Adrenal gland (tissue), 12 donors: Measurements from ENCODE around the gene CACNG1. TPM values are rescaled to one million over a fixed set of nuclear protein-coding genes. Genes with fewer than 3 reads are reported as not detected.

Experiments
- DNase-seq, 7 donors: peaks; one replicate each; pipeline ENCODE4 v3.0.0-alpha.2; 2019 to 2020
- H3K27ac ChIP-seq, 5 donors: fragments of 200-600 bp; sonication (generic) in 4 of 5; 1 replicate in 3 of 5; 2 replicates in 2 of 5; pipeline versions ENCODE4 v1.5.1 to v1.8.0; 2016 to 2020; ENCODE audit warnings: mild to moderate bottlenecking in 1 of 5
- H3K27me3 ChIP-seq: fragments of 200-600 bp; 2 replicates; pipeline ENCODE4 v1.8.0; 2021
- H3K36me3 ChIP-seq, 2 donors: fragments of 200-600 bp; replicated peaks in 1 of 2; 1 replicate in 1 of 2; 2 replicates in 1 of 2; pipeline versions ENCODE4 v1.5.1 to v1.8.0; 2018 to 2022
- H3K4me1 ChIP-seq, 2 donors: fragments of 200-600 bp; replicated peaks in 1 of 2; 1 replicate in 1 of 2; 2 replicates in 1 of 2; pipeline versions ENCODE4 v1.5.1 to v1.8.0; 2018 to 2021
- H3K4me3 ChIP-seq, 4 donors: fragments of 200-600 bp; sonication (generic) in 3 of 4; one replicate each; pipeline ENCODE4 v1.5.1; 2016 to 2018
- H3K9me3 ChIP-seq, 3 donors: fragments of 200-600 bp; sonication (generic) in 1 of 3; replicated peaks in 1 of 3; 1 replicate in 2 of 3; 2 replicates in 1 of 3; pipeline versions ENCODE4 v1.5.1 to v1.8.0; 2016 to 2021
- CTCF ChIP-seq, 6 experiments: fragments of 450-650 bp in 4 of 6; fragments of 200-600 bp in 2 of 6; sonication (generic) in 1 of 6; IDR thresholded peaks; 1 replicate in 5 of 6; 2 replicates in 1 of 6; pipeline versions ENCODE4 v1.5.1 to v1.8.0; 2016 to 2021; ENCODE audit warnings: antibody characterized with exemption in 6 of 6, mild to moderate bottlenecking in 2 of 6, moderate library complexity in 1 of 6
- POLR2A ChIP-seq, 2 donors: fragments of 450-650 bp; IDR thresholded peaks; one replicate each; pipeline ENCODE4 v1.6.1; 2017; ENCODE audit warnings: antibody characterized with exemption in 2 of 2, mild to moderate bottlenecking in 2 of 2, moderate library complexity in 1 of 2
- WGBS, 4 donors: extraction: QIAGEN DNeasy Blood & Tissue Kit in 2 of 4; methylation state at CpG; one replicate each; pipeline versions ENCODE4 v1.1.5 to v1.1.7; 2013 to 2017; 5-methylcytosine and 5-hydroxymethylcytosine counted together
- intact Hi-C, 2 donors: fragments of 100-400 bp; cut with DNase I; formaldehyde crosslinking; loops; one replicate each; pipeline versions ENCODE4 v1.14.1 to v1.15.0; 2022 to 2023
- polyA plus RNA-seq, 3 donors: library from polyadenylated mRNA; stranded (reverse); fragments of 200-250 nt in 2 of 3; fragments of 350-450 nt in 1 of 3; fragmentation: Illumina TruSeq in 1 of 3; extraction: RNeasy Lipid Tissue Mini Kit (QIAGEN cat#74804) in 1 of 3; gene quantifications; one replicate each; pipeline ENCODE4 v1.2.3, GENCODE V29; 2013 to 2014
- total RNA-seq, 9 donors: library from RNA; depleted of rRNA in 4 of 9; stranded (reverse); fragments of >200 nt in 4 of 9; fragments of 120-200 nt in 1 of 9; fragmentation: NEBNext Ultra II Directional in 1 of 9; extraction: Animal tissue kit (Norgen Biotek cat#: 25700) in 1 of 9; gene quantifications; one replicate each; pipeline versions ENCODE4 v1.1.0 to v1.2.4, GENCODE V29; 2013 to 2023
- donor health status: healthy with polysubstance abuse.
- donor health status: Bipolar disorder and iron deficiency.
- donor health status: DM: yes; HTN: yes; CAD: no.
- donor health status: DM: no; HTN: no; CAD: no.
- donor health status: DM: no; HTN: no; CAD: no.
- donor health status: DM: yes; HTN: yes; CAD: no.

Gene CACNG1
- total and polyA plus RNA-seq, 12 donors, result 0.28 to 5.9 (median 1.2) TPM; not detected in 2

- Histone ChIP-seq H3K4me3 (no peak overlapping the region), H3K9me3 (peaks cover 0 to 6% (median 0%) of the 10 kb centered on the region in 3 donors), H3K27me3 (no peaks in the 10 kb centered on the region), H3K27ac (no peak overlapping the region), H3K4me1 (no peaks in the 10 kb centered on the region), H3K36me3 (no peaks in the 10 kb centered on the region)
- WGBS, 4 donors, result 85 to 96% (median 89%) methylated on average over 7 to 9 of the region's 9 CpGs
- intact Hi-C loops, result no loop called here
- no peak for TF ChIP-seq CTCF (IDR thresholded peaks at IDR 0.05)
- no peak for TF ChIP-seq POLR2A (IDR thresholded peaks at IDR 0.05)
- DNase-seq, result peak in 2 of 7 donors; percentile 13 to 29
Observed at GRCh38 chr17:67053438-67054000, 9.2 kb downstream of the CACNG1 start.

GRCh38 chr17:67054011-67054591, 9.7 kb downstream of the CACNG1 start:
- Histone ChIP-seq H3K27ac (no peak overlapping the region), H3K36me3 (no peaks in the 10 kb centered on the region), H3K27me3 (no peaks in the 10 kb centered on the region), H3K4me3 (no peak overlapping the region), H3K9me3 (peaks cover 0 to under 1% (median 0%) of the 10 kb centered on the region in 3 donors), H3K4me1 (no peaks in the 10 kb centered on the region)
- TF ChIP-seq POLR2A (IDR thresholded peaks at IDR 0.05), result no peak
- TF ChIP-seq CTCF (IDR thresholded peaks at IDR 0.05), result no peak
- DNase-seq, result peak in 1 of 7 donors; percentile 31
- WGBS, 4 donors, result 85 to 100% (median 88%) methylated on average over 6 to 19 of the region's 19 CpGs
- intact Hi-C loops, result no loop called here

GRCh38 chr17:67054608-67055007, 10.3 kb downstream of the CACNG1 start:
- 76 to 87% (median 82%) methylated on average over 5 of the region's 5 CpGs for WGBS, 4 donors
- Histone ChIP-seq H3K9me3 (no peaks in the 10 kb centered on the region), H3K4me3 (no peak overlapping the region), H3K4me1 (no peaks in the 10 kb centered on the region), H3K27ac (no peak overlapping the region), H3K36me3 (no peaks in the 10 kb centered on the region), H3K27me3 (no peaks in the 10 kb centered on the region)
- no peak for TF ChIP-seq CTCF (IDR thresholded peaks at IDR 0.05)
- no peak for TF ChIP-seq POLR2A (IDR thresholded peaks at IDR 0.05)
- intact Hi-C loops, result no loop called here
- no peak for DNase-seq

GRCh38 chr17:67055041-67055443, 10.7 kb downstream of the CACNG1 start:
- Histone ChIP-seq H3K9me3 (no peaks in the 10 kb centered on the region), H3K36me3 (no peaks in the 10 kb centered on the region), H3K4me3 (no peak overlapping the region), H3K4me1 (no peaks in the 10 kb centered on the region), H3K27me3 (no peaks in the 10 kb centered on the region), H3K27ac (no peak overlapping the region)
- intact Hi-C loops, result no loop called here
- TF ChIP-seq POLR2A (IDR thresholded peaks at IDR 0.05), result no peak
- no peak for TF ChIP-seq CTCF (IDR thresholded peaks at IDR 0.05)
- peak in 1 of 7 donors; percentile 37 for DNase-seq
- 95 to 100% (median 97%) methylated on average over 6 to 19 of the region's 19 CpGs for WGBS, 4 donors
